ENCODE results near the gene MYH15.
"Not testable (repeated sequence)": the region's sequence is repeated elsewhere in the genome, so short reads cannot be mapped to it uniquely, and the experiment has no call there.

Gene MYH15

DNA sequence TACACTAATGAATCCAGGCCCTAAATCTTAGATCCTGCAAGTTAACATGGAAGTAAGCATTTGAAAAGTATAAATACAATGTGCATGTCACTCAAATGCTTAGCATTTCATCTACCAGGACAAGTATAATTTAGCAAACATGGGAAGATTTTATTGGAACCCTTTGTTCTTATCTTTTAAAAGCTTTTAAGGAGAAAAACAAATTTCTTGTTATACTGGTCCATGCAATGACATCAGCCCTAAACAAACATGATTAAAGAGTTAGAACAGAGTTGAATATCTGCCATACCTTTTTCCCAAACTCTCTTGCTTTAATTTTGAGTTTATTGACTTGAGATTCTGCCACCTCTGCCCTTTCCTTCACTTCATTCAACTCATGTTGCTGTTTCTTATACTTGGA, 127.1 kb downstream of the MYH15 start:
- DNase-seq (ENCODE audit: low spot score), result no peak

DNA sequence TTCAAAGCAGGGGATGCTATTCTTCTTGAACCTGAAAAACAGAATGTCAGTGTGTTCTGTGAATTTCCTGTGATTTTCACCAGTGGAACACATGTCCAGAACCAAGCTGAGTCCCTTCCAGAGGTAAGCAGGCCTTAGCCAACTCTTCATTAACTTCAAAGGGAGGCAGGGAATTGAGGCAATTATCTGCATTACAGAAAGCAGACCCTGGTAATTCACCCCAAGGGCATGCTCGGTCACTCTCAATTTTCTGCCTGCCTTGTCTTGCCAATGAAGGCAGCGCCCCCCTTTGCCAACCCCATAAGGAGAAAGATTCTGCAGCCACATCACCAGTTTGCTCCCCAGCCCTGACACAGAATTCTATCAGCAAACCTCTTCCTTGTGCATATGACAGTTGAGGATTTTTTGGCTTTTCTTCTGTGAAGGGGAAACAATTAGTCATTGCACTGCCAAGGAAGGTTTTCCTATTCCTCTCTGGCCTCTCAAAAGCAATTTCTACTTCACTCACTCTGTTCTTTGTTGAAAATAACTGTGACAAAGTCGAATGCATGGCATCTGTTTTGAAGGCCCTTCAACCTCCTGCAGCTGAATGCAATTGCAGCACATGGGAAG, 128.8 kb downstream of the MYH15 start:
- no peak for DNase-seq (ENCODE audit: low spot score)

DNA sequence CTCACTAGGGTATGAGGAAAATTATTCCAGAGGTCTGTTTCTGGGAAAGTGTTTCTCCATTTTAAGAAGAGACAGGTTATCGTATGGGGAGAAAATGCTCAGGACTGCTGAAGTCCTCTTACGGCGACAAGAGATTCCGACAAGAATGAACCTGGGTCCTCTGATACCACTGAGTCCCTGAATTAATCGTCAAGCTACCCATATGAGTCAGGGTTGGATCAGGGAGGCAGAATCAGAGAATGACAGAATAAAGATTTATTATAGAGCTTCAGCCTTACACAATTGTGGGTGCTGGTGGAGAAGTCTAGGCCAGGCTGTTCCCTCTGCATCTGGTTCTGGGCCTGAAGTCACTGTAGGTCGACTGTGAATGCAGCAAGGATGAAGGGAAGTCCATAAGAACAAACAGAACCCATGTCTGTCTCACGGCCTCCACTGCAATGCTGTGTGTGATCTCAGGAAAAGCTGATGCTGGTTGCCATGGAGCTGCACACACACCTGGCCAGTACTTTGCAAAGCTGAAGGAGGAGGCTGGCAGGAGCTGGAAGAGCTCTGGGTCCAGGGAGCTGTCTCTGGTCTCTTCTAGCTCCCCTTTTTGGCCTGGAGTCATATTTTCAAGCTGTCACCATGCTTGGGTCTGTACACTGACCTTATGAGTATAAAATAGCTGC, 130.1 kb downstream of the MYH15 start:
- no peak for DNase-seq (ENCODE audit: low spot score)

DNA sequence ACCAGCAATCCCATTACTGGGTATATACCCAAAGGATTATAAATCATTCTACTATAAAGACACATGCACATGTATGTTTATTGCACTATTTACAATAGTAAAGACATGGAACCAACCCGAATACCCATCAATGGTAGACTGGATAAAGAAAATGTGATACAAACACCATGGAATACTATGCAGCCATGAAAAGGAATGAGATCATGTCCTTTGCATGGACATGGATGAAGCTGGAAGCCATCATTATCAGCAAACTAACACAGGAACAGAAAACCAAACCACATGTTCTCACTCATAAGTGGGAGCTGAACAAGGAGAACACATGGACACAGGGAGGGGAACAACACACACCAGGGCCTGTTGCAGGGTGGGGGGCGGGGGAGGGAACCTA, 131.4 kb downstream of the MYH15 start:
- DNase-seq (ENCODE audit: low spot score), result not testable (repeated sequence)

DNA sequence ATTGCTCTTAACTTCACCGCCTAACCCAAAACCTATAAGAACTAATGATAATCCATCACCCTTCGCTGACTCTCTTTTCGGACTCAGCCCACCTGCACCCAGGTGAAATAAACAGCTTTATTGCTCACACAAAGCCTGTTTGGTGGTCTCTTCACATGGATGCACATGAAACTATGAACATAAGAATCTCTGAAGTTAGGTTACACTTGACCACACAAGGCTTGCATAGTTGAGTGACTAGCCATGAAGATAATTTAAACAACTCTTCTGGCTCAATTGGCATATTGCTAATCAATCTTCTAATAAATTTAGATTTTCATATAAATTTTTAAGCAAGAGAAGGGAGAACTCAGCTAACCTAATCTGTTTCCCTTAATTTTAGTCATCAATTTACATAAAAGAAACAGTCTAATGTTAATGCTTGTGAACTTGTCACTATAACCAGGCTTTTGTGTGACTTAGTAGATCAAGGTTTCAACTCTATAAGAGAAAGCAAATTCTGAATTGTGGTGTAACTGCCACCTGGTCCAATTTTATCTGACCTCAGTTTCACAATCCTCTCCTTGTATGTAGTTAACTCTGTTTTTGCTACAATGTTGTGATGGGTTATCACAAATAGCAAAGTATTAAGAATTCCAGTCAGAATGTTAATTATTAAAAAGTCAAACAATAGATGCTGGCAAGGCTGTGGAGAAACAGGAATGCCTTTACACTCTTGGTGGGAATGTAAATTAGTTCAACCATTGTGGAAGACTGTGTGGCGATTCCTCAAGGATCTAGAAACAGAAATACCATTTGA, 132.0 kb downstream of the MYH15 start:
- no peak for DNase-seq (ENCODE audit: low spot score)

DNA sequence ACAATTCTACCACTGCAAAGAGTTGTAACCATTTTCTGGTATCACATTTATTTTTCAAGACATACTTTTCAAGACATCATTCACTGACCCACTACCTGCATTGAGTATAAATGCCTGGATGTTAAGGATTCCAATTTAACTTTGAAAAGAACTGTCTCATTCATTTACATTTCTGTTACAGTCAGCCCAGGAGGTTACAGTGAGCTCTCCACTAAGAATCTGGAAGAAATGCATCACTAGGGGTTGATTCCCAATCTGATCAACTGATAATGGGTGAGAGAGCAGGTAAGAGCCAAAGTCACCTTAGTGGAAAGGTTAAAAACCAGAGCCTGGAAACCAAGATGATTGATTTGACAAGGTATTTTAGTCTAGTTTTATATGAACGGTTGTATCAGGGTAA, 133.0 kb downstream of the MYH15 start:
- DNase-seq (ENCODE audit: low spot score), result no peak

DNA sequence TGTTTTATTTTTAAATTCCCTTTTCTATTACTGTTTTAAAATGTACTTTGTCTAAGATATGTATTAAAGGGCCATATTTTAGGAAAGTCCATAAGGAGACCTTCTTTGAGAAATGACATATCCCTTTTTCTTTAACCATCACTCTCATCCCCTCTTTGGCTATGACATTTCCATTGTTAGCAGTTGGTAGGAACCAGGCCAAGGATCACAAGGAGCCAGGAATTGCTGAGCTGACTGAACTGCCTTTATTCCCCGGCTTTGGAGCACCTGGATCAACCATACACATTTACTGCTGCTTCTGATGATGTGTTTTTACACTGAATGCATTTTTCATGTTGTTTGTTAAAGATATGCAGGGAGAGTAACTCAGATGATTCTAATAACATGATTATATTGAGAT, 134.4 kb downstream of the MYH15 start:
- no peak for DNase-seq (ENCODE audit: low spot score)

DNA sequence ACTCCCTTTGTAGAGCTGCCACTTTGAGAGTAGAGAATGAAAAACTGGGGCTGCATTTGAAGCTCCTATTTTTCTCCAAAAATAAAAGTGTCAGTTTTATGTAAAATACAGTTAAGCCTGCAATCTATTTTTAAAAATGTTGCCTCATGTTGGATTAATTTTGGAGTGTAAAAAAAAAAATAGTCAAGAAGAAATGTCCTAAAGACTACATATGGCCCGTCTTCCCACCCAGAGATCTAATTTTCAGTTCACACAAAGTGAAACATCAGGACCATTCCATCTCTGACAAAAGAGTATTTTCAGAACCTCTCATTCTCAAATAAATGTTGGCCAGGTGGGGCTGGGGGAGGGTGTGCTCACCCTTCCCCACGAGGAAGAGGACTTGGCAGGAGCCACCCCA, 151.4 kb downstream of the MYH15 start:
- no peak for DNase-seq (ENCODE audit: low spot score)

DNA sequence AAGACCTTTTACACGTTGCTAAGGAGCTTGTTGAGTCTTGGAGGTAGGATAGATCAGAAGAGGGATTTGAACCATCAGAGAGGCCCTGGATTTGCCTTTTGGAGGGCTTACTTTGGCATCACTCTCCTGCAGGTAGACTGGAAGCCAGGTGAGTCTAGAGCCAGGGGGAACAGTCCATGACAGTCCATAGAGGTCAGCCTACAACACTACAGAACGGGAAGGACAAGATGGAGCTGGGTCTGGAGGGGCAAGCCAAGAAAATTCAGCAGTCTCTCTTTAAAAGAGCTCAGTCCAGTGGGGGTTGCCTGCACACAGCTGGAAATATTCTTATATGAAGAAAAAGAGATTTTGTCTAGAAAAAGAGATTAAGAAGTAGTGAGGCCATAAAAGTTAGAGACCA, 153.4 kb downstream of the MYH15 start:
- DNase-seq (ENCODE audit: low spot score), result no peak

DNA sequence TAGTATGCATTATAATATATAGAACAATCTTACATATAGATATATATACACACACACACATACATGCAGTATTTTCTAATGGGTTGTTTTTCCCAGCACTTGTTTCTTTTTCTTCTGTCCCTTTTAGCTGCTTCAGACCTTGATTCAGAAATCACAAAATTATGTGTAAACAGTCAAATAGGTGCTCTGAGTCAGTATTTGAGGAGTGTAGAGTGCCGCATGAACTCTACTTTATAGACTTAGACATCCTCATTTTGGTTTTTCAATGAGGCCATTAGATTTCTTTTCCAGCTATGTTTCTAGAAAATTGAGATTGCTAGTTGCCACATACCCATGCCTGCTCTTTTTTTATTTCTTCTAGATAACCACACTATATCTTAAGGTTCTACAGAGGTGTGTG, 155.8 kb downstream of the MYH15 start:
- no peak for DNase-seq (ENCODE audit: low spot score)

DNA sequence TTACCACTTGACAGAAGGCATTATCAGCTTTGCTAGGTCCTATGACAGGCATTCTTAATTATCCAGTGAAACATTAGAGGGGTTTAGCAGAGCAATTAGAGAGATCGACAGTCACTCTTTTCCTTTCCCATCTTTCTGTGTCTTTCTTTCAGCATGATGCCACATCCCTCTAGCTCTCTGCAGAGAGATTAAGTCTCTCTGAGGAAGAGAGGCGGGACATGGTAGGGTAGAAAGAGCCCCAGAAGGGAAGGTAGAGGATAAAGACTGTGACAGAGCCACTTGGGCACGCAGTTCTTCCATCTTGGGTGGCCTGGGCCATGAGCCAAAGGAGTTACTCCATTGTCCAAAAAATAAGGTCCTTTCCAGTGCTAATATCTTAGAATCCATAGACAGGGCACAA, 158.2 kb downstream of the MYH15 start:
- DNase-seq (ENCODE audit: low spot score), result no peak

DNA sequence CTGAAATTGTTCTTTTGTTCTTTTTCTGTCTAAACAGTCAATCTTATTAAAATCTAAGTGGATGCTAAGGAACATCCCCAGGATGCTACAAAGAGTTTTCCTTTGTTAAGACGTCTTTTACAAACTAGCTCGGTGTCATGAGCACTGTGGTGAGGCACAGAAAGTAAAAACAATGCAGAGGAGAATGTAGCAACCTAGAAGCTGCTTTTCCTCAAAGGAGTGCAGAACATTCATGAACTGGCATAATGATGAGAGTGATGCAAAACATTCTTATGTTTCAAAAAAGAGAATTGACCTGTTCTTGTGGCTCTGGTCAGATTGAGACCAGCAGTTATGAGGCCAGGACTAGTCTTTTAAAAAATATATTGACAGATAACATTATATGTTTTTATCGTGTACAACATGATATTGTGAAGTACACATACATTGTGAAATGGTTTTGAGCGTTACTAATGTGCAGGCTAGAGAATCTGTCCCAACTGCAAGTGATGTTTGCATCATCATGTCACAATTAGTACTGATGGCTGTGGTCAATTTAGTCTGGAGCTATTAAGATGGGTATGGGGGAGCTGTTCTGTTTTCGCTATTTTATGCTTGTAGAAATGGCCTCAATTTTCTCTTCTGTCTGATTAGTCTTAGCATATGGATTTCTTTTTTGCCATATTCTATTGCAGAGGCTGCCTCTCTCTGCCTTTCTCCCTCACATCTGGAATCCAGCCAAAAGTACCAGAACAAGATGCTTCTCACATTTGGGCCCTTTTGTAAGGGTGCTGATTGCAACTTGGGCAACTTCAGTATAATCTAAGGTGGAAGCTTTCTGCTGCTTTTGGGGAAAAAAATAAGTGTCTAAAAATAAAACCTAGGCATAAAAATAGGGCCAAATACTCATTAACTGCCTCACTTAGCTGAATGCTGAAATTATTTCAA, 163.8 kb downstream of the MYH15 start:
- peak; percentile 5 for DNase-seq (ENCODE audit: low spot score)

DNA sequence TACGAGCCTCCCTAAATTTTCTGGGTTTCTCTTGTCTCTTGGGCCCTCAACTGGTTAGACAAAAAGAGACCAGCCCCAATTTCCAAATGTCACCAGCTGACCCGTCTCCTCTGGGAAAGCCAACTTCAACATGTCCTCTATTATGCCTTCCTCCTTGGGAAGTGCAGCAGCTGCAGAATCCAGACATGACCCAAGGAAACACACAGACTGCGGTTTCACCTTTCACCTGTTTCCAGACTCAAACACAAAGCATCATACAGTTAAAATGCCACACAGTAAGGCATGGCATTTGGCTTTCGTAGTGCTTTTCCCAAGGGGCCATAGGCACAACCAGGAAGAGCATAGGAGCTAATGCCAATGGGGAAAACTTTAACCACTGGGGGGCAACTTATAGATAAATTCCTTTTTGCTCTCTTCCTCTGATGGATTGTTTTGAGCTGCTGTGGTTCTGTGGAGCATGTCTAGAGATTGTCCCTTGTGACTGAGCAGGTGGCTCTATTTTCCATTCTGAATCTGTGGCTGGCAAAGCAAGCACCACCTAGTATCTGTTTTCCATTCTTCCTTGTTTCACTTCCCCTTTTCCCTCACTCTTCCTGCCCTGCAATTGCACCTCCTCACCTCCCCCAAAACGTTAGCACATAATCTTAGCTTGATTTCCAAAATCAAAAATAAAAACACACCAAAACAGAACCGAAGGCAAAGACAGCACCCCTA, 164.7 kb downstream of the MYH15 start:
- DNase-seq (ENCODE audit: low spot score), result no peak

DNA sequence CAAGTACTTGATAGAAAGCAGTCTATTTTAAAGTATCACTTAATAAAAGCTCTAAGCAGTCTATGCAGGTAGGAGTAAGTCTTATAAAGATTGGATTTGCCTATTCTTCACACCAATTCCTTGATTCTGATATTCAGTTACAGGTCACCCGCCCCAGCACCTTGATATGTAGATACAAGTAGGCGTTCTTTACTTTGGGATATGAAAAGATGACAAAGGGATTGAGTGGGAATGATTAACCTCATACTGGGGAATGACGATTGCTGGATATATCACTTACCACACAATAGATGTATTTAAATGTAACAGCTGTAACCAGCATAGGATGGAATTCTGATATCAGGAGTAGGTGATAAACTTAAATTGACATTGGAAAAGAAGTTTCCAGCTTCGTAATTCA, 166.9 kb downstream of the MYH15 start:
- no peak for DNase-seq (ENCODE audit: low spot score)

DNA sequence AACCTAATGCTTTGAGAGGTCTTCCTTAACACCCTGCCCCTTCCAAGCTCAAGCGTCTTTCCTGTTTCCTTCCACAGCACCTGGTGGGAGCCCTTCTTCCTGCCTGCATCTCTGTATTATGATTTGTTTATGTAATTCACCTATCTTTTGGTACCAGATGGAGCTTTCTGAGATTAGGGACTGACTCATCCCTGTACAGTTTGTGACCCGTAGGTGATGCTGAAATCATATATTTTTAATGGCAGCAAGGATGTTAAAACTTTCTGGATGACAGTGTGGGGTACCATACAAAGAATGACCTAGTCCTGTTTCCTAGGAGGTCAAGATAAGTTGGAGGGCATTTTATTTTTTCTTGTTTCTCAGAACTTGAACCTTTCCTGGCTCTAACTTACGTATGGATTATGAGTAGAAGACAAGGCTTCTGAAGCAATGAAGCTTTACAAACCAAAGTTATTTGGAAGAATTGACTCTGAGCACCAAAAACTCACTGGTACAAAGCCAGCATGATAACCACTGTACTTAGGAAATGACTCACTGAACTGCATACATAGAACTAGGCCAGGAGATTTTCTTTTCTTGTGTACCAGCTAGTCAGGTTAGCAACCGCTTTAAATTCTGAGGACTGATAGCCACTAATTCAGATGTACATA, 167.4 kb downstream of the MYH15 start:
- DNase-seq (ENCODE audit: low spot score), result no peak

DNA sequence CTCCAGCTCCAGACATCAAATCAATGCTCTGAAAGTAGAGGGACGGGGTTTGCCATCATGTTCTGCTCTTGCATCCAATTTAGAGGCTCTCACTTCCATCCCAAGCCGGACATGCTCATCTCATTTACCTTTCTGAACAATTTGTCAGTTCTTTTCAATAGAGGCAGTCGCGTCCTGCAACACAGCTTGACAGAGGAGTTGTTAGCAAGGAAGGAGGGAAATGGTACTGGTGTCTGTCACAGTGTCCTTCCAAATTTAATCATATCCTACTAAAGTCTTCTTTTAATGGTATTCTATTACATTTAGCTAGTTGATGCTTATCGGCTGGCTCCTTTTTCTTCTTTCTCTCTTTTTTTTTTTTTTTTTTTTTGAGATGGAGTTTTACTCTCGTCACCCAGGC, 168.5 kb downstream of the MYH15 start:
- no peak for DNase-seq (ENCODE audit: low spot score)

DNA sequence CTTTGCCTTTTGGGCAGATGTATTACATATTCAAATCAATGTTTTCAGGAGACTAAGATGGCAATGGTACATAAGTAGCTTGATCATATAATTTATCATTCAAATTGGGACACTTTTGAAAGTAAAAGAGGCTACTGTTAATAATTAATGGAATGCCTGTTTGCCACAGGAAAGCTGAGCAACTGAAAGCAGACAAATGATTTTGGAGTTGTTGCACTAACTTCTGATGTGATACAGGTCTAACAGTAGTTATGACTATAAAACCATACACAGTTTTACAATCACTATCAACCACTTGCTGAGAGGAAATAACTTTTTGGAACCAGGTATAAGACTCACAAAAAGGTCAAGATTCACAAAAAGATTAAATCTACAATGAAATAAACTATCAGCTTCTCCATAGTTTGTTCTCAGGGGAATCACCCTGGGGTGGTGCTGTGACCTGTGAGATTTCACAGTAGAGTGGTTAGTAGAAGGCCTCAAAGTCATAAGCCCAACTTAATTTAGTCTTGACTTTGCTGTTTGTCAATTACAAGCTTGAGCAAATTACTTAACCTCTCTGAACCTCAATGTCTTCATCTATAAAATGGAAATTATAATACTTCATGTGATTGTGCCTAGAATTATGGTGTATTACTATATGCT, 171.4 kb downstream of the MYH15 start:
- DNase-seq (ENCODE audit: low spot score), result no peak

DNA sequence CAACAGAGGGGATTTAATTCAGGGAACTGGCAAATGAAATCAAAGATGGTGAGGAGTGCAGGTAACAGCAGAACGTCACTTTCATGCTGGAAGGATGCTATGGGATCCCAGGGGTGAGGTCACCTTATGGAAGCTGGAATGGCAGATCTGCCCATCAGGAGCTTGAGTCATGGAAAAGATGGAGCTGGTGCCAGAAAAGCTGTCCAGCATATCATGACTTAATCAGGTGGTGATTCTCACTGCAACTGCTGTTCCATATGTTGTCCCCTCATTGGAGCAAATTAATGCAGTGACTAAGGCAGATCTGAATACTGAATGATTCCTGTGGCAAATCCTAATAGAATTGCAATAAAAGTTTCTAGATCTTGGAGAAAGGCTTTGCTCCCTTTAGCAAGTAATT, 175.7 kb downstream of the MYH15 start:
- no peak for DNase-seq (ENCODE audit: low spot score)

DNA sequence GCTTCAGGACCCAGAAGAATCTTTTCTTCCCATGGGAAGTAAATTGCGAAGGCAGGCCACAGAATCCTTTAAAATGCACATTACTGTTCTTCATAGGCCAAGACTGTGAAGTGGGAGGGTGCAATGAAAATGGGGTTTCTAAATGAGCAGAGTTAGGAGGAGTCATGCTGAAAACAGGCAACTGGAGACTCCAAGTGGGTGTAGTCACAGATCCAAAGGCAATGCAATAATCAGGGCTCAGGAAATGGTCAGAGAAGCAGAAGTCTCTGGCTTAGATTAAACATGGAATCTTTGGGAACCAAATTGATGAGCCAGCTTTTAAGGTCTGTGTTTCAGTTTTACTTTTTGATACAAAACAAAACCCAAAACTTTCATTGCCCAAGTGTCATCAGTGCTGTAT, 176.4 kb downstream of the MYH15 start:
- DNase-seq (ENCODE audit: low spot score), result no peak

DNA sequence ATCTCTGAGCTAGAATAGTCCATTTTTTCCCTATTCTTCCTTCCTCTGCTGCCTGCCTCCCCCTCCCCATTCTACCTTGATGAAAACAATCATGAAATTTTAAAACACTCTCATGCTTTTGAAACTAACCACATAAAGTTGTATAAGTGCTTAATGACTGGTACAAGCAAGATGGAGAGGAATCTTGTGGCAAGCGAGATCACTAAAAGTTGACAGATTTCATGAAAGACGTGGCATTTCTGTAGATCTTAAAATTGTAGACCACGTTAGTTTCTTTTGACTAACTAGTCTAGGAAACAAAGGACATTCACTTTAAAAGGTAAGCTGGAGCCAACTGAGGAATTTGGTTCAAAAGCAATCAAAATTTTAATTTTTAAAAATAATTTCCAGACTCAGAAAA, 178.6 kb downstream of the MYH15 start:
- no peak for DNase-seq (ENCODE audit: low spot score)

All from GM03348 (cell line).